Neural crest cell (in vitro differentiated cells): ENCODE data around the gene CDKL4. TPM values are rescaled to one million over a fixed set of nuclear protein-coding genes. Genes with fewer than 3 reads are reported as not detected.

Source experiments
- DNase-seq: peaks from one replicate; pipeline ENCODE4 v3.0.0; 2021; ENCODE audit warnings: low read depth, mixed read lengths, low spot score
- H3K27ac Mint-ChIP-seq: one replicate; pipeline ENCODE4 v1.8.0; 2021; ENCODE audit warnings: mild to moderate bottlenecking, mixed read lengths; ENCODE audit not compliant: unreplicated experiment
- H3K27me3 Mint-ChIP-seq: 2 replicates; pipeline ENCODE4 v1.8.0; 2021; ENCODE audit warnings: low read depth, mild to moderate bottlenecking, mixed read lengths
- H3K36me3 Mint-ChIP-seq: 2 replicates; pipeline ENCODE4 v1.8.0; 2021; ENCODE audit warnings: low read depth, mild to moderate bottlenecking, mixed read lengths
- H3K4me1 Mint-ChIP-seq: 2 replicates; pipeline ENCODE4 v1.8.0; 2021; ENCODE audit warnings: mixed read lengths
- H3K4me3 Mint-ChIP-seq: one replicate; pipeline ENCODE4 v1.8.0; 2021; ENCODE audit warnings: mild to moderate bottlenecking, mixed read lengths
- H3K9me3 Mint-ChIP-seq: 2 replicates; pipeline ENCODE4 v1.8.0; 2021; ENCODE audit warnings: mixed read lengths
- CTCF ChIP-seq: fragments of 200-600 bp; sonication (generic); conservative IDR thresholded peaks from 2 replicates; pipeline ENCODE4 v1.5.0; 2021; ENCODE audit warnings: antibody characterized with exemption, mild to moderate bottlenecking
- total RNA-seq: library from RNA; stranded (reverse); gene quantifications from 2 replicates; pipeline ENCODE4 v1.2.1, GENCODE V29; 2021

Gene CDKL4
- total RNA-seq, 1 donor from 2014 or later, result 0.75 TPM

- no peaks in the 10 kb centered on the region for H3K9me3 Mint-ChIP-seq
- TF ChIP-seq CTCF, result no peak
- H3K27me3 Mint-ChIP-seq, result no peaks in the 10 kb centered on the region
- H3K4me3 Mint-ChIP-seq, result no peak overlapping the region
- no peak overlapping the region for H3K27ac Mint-ChIP-seq
- H3K4me1 Mint-ChIP-seq, result no peaks in the 10 kb centered on the region
- DNase-seq, result no peak
- peaks cover 13% of the 10 kb centered on the region for H3K36me3 Mint-ChIP-seq
Measured at GRCh38 chr2:39264733-39265132, 21.0 kb upstream of the CDKL4 start.

GRCh38 chr2:39260087-39260486 lies 16.3 kb upstream of the CDKL4 start:
- TF ChIP-seq CTCF, result no peak
- DNase-seq, result no peak
- Mint-ChIP-seq H3K27ac (no peak overlapping the region), H3K4me3 (no peak overlapping the region), H3K36me3 (peaks cover 24% of the 10 kb centered on the region), H3K27me3 (no peaks in the 10 kb centered on the region), H3K4me1 (no peaks in the 10 kb centered on the region), H3K9me3 (no peaks in the 10 kb centered on the region)

GRCh38 chr2:39256040-39256439 lies 12.3 kb upstream of the CDKL4 start:
- Mint-ChIP-seq H3K36me3 (peaks cover 44% of the 10 kb centered on the region), H3K27me3 (no peaks in the 10 kb centered on the region), H3K4me3 (no peak overlapping the region), H3K4me1 (no peaks in the 10 kb centered on the region), H3K9me3 (peaks cover 5% of the 10 kb centered on the region), H3K27ac (no peak overlapping the region)
- no peak for DNase-seq
- no peak for TF ChIP-seq CTCF

- no peak for TF ChIP-seq CTCF
- Mint-ChIP-seq H3K27ac (no peak overlapping the region), H3K27me3 (no peaks in the 10 kb centered on the region), H3K9me3 (peaks cover 5% of the 10 kb centered on the region), H3K4me3 (no peak overlapping the region), H3K4me1 (no peaks in the 10 kb centered on the region), H3K36me3 (peaks cover 46% of the 10 kb centered on the region)
- DNase-seq, result no peak
Measured at GRCh38 chr2:39252888-39253518, 9.2 kb upstream of the CDKL4 start.

DNA sequence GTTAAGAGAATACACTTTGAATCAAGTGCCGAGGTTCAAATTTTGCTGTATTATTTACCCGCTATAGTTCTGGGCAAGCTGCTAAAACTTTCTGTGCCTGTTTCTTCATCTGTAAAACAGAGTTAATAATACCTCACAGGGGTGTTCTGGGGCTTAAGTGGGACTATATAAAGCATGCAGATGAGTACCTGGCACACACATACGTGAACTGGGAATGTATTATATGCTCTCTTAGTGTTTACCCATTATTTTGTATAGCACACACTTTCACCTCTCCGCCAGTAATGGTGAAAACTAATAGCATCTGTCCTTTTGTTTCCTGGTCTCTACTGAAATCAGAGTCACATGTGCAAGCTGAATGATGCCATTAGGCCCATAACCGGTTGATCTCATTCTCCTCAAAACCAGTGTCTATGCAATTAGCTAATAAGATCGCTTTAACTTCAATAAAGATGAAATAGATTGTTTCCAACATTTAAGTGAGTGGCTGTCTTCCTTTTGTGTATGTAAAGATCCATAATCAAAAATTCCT lies 3.8 kb upstream of the CDKL4 start:
- H3K27ac Mint-ChIP-seq, result no peak overlapping the region

More for the DNA sequence above, 3.8 kb upstream of the CDKL4 start:
- H3K27me3 Mint-ChIP-seq, result no peaks in the 10 kb centered on the region
- H3K4me3 Mint-ChIP-seq, result no peak overlapping the region
- H3K9me3 Mint-ChIP-seq, result peaks cover 5% of the 10 kb centered on the region
- no peaks in the 10 kb centered on the region for H3K4me1 Mint-ChIP-seq
- DNase-seq, result no peak
- peaks cover 34% of the 10 kb centered on the region for H3K36me3 Mint-ChIP-seq
- TF ChIP-seq CTCF, result no peak
